ENCODE results near the gene CANT1. TPM values are rescaled to one million over a fixed set of nuclear protein-coding genes. Genes with fewer than 3 reads are reported as not detected.

CANT1 gene
- total RNA-seq, 1 donor, result 49.2 TPM

GRCh38 chr17:79054200-79054960, 44.8 kb upstream of the CANT1 start:
- H3K79me2 ChIP-seq (ENCODE audit: insufficient read depth, low read length), result no peaks in the 10 kb centered on the region
- no peak for DNase-seq (ENCODE audit: insufficient read length, low spot score, missing footprints)
- H3K4me2 ChIP-seq (ENCODE audit: insufficient read depth, low read length), result no peak overlapping the region
- H3K4me3 ChIP-seq (ENCODE audit: insufficient read depth, low read length), result no peak overlapping the region
- H3K4me1 ChIP-seq (ENCODE audit: insufficient read depth, low read length), result peaks cover 3% of the 10 kb centered on the region
- no peak overlapping the region for H3K27ac ChIP-seq (ENCODE audit: low read depth, low read length)
- TF ChIP-seq CTCF (IDR thresholded peaks at IDR 0.05; ENCODE audit: extremely low read depth, low read depth, low read length), result no peak
- H2AFZ ChIP-seq (ENCODE audit: low read length), result no peak overlapping the region
- no peaks in the 10 kb centered on the region for H3K9me3 ChIP-seq (ENCODE audit: low read depth, low read length)
- no peaks in the 10 kb centered on the region for H3K36me3 ChIP-seq (ENCODE audit: insufficient read depth, low read length)
- H3K27me3 ChIP-seq (ENCODE audit: insufficient read depth, low read length), result peaks cover 2% of the 10 kb centered on the region
- no peaks in the 10 kb centered on the region for H4K20me1 ChIP-seq (ENCODE audit: insufficient read depth, low read length)

DNA sequence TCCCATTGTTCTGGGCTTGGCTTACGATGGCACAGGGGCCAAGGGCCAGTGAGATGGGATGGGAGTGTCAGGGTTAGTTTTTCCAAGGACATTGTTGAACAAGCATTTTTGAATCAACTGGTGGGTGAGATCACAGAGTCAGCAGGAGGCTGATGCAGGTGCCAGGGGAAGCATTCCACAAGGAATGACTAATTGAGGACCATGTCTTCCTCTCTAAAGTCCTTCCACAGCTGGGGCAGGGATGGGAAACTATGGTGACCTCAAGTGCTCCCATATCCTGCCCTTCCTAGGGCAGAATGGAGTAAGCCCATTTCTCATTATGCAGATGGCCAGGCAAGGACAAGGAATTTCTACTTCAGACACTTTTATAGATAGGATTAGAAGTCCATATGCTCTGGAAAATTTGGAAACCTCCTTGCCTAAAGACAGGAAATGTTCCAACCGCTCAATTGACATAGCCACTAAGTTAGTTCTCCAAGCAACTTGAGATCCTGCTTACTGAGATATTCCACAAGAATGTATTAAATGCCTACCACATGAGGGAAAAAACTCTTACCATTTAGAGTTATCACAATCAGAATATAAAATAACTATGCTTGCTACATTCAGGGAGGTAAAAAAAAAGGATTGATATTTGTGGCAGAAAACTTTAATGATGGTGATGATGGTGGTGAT, 43.8 kb upstream of the CANT1 start:
- Histone ChIP-seq H3K27ac (ENCODE audit: low read depth, low read length) (no peak overlapping the region), H4K20me1 (ENCODE audit: insufficient read depth, low read length) (no peaks in the 10 kb centered on the region), H2AFZ (ENCODE audit: low read length) (no peak overlapping the region), H3K4me2 (ENCODE audit: insufficient read depth, low read length) (no peak overlapping the region), H3K4me1 (ENCODE audit: insufficient read depth, low read length) (peaks cover 3% of the 10 kb centered on the region), H3K4me3 (ENCODE audit: insufficient read depth, low read length) (no peak overlapping the region), H3K79me2 (ENCODE audit: insufficient read depth, low read length) (no peaks in the 10 kb centered on the region), H3K9me3 (ENCODE audit: low read depth, low read length) (no peaks in the 10 kb centered on the region), H3K36me3 (ENCODE audit: insufficient read depth, low read length) (no peaks in the 10 kb centered on the region), H3K27me3 (ENCODE audit: insufficient read depth, low read length) (peaks cover 2% of the 10 kb centered on the region)
- peak; percentile 78 for DNase-seq (ENCODE audit: insufficient read length, low spot score, missing footprints)
- TF ChIP-seq CTCF (IDR thresholded peaks at IDR 0.05; ENCODE audit: extremely low read depth, low read depth, low read length), result no peak

DNA sequence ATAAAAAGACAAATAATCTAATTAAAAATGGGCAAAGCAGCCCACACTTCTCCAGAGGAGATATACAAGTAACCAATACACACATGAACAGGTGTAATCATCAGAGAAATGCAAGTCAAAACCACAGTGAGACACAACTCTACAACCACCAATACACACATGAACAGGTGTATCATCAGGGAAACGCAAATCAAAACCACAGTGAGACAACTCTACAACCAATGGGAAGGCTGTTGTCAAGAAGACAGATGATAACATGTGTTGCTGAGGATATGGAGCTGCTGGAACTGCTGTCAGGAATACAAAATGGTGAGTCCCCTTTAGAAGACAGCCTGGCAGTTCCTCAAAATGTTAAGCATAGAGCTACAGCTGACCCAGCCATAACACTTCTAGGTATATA, 42.6 kb upstream of the CANT1 start:
- H3K4me1 ChIP-seq (ENCODE audit: insufficient read depth, low read length), result peaks cover 3% of the 10 kb centered on the region
- no peak overlapping the region for H3K4me2 ChIP-seq (ENCODE audit: insufficient read depth, low read length)
- H4K20me1 ChIP-seq (ENCODE audit: insufficient read depth, low read length), result no peaks in the 10 kb centered on the region
- H3K36me3 ChIP-seq (ENCODE audit: insufficient read depth, low read length), result no peaks in the 10 kb centered on the region
- no peaks in the 10 kb centered on the region for H3K9me3 ChIP-seq (ENCODE audit: low read depth, low read length)
- H2AFZ ChIP-seq (ENCODE audit: low read length), result no peak overlapping the region
- no peak overlapping the region for H3K27ac ChIP-seq (ENCODE audit: low read depth, low read length)
- no peaks in the 10 kb centered on the region for H3K79me2 ChIP-seq (ENCODE audit: insufficient read depth, low read length)
- peaks cover 6% of the 10 kb centered on the region for H3K27me3 ChIP-seq (ENCODE audit: insufficient read depth, low read length)
- no peak overlapping the region for H3K4me3 ChIP-seq (ENCODE audit: insufficient read depth, low read length)
- DNase-seq (ENCODE audit: insufficient read length, low spot score, missing footprints), result no peak
- no peak for TF ChIP-seq CTCF (IDR thresholded peaks at IDR 0.05; ENCODE audit: extremely low read depth, low read depth, low read length)

DNA sequence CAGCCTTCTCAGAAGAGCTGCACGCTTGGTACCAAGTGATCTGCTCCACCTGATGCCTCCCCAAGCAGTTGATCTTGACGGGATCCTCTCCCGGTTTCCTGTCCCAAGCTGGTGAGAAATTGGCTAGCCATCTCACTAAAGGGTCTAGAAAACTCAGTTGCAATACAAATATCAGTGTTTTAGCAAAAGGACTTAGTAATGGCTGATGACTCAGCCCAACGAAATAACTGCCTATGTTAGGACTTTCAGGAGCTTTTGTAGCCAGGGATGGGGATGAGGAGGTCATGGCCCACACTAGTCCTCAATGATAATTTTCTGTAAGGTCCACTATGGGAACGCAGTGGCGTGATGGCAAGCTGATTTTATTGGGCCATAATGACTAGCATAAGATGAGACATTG, 41.7 kb upstream of the CANT1 start:
- Histone ChIP-seq H2AFZ (ENCODE audit: low read length) (no peak overlapping the region), H3K79me2 (ENCODE audit: insufficient read depth, low read length) (no peaks in the 10 kb centered on the region), H3K36me3 (ENCODE audit: insufficient read depth, low read length) (no peaks in the 10 kb centered on the region), H3K4me1 (ENCODE audit: insufficient read depth, low read length) (peaks cover 10% of the 10 kb centered on the region), H3K27ac (ENCODE audit: low read depth, low read length) (no peak overlapping the region), H3K9me3 (ENCODE audit: low read depth, low read length) (no peaks in the 10 kb centered on the region), H4K20me1 (ENCODE audit: insufficient read depth, low read length) (no peaks in the 10 kb centered on the region), H3K4me3 (ENCODE audit: insufficient read depth, low read length) (no peak overlapping the region), H3K27me3 (ENCODE audit: insufficient read depth, low read length) (peaks cover 14% of the 10 kb centered on the region), H3K4me2 (ENCODE audit: insufficient read depth, low read length) (no peak overlapping the region)
- peak; percentile 83 for DNase-seq (ENCODE audit: insufficient read length, low spot score, missing footprints)
- no peak for TF ChIP-seq CTCF (IDR thresholded peaks at IDR 0.05; ENCODE audit: extremely low read depth, low read depth, low read length)
